MCF 10A (cell line): ENCODE measurements around the gene NOP14. TPM values are rescaled to one million over a fixed set of nuclear protein-coding genes. Genes with fewer than 3 reads are reported as not detected.

ENCODE experiments used
- BruUV-seq: library from RNA; stranded (reverse); fragments of 400-500 nt; replicated peaks from 2 replicates; lab custom pipeline; 2021; lab: Mats Ljungman, UMichigan
- CTCF ChIA-PET: fragments of 300-600 bp; sonication (Branson Sonifier 250); formaldehyde crosslinking; extraction: SDS; loops from one replicate; lab custom pipeline; 2021; ENCODE audit warnings: antibody characterized with exemption, inconsistent platforms; lab: Yijun Ruan, JAX
- POLR2A ChIA-PET: fragments of 300-600, 350-650 bp; sonication (Branson Sonifier 250); formaldehyde crosslinking; extraction: SDS; loops from one replicate; lab custom pipeline; 2020; ENCODE audit warnings: antibody characterized with exemption, inconsistent platforms; lab: Yijun Ruan, JAX
- DNase-seq: peaks from one replicate; pipeline ENCODE4 v3.0.0-alpha.2; 2018; ENCODE audit not compliant: unreplicated experiment
- H3K27ac Mint-ChIP-seq: one replicate; pipeline ENCODE4 v1.8.0; 2022; ENCODE audit warnings: mild to moderate bottlenecking, low read depth, mixed read lengths; ENCODE audit not compliant: unreplicated experiment
- H3K27me3 Mint-ChIP-seq: one replicate; pipeline ENCODE4 v1.8.0; 2022; ENCODE audit warnings: mixed read lengths; ENCODE audit not compliant: insufficient read depth, unreplicated experiment
- H3K36me3 Mint-ChIP-seq: one replicate; pipeline ENCODE4 v1.8.0; 2022; ENCODE audit warnings: mild to moderate bottlenecking, moderate library complexity, mixed read lengths; ENCODE audit not compliant: insufficient read depth, unreplicated experiment
- H3K4me1 Mint-ChIP-seq: one replicate; pipeline ENCODE4 v1.8.0; 2022; ENCODE audit warnings: mixed read lengths; ENCODE audit not compliant: insufficient read depth, unreplicated experiment
- H3K4me3 Mint-ChIP-seq: one replicate; pipeline ENCODE4 v1.8.0; 2022; ENCODE audit warnings: mild to moderate bottlenecking, moderate library complexity, mixed read lengths; ENCODE audit not compliant: unreplicated experiment
- H3K9me3 Mint-ChIP-seq: one replicate; pipeline ENCODE4 v1.8.0; 2022; ENCODE audit warnings: mixed read lengths; ENCODE audit not compliant: unreplicated experiment
- intact Hi-C: fragments of 100-400 bp; cut with micrococcal nuclease; formaldehyde crosslinking; loops from 2 replicates; pipeline ENCODE4 v1.14.1; 2022
- total RNA-seq: library from RNA; stranded (reverse); gene quantifications from 2 replicates; pipeline ENCODE4 v1.2.3, GENCODE V29; 2022
- TF ChIP-seq, protein P1 (sequence below): fragments of 200-600 bp; IDR thresholded peaks from one replicate; pipeline ENCODE4 v1.8.0; 2022; ENCODE audit warnings: antibody characterized with exemption, mild to moderate bottlenecking; ENCODE audit not compliant: unreplicated experiment

Gene NOP14
- total RNA-seq, 1 experiment from 2014 or later: 65.6 TPM

GRCh38 chr4:2942532-2943363, 20.5 kb downstream of the NOP14 start:
- Mint-ChIP-seq H3K4me3 (no peak overlapping the region), H3K27me3 (no peaks in the 10 kb centered on the region), H3K9me3 (no peaks in the 10 kb centered on the region), H3K27ac (peak overlapping the region; percentile 40), H3K36me3 (peaks cover 98% of the 10 kb centered on the region), H3K4me1 (peaks cover 8% of the 10 kb centered on the region)
- TF ChIP-seq, protein P1, sequence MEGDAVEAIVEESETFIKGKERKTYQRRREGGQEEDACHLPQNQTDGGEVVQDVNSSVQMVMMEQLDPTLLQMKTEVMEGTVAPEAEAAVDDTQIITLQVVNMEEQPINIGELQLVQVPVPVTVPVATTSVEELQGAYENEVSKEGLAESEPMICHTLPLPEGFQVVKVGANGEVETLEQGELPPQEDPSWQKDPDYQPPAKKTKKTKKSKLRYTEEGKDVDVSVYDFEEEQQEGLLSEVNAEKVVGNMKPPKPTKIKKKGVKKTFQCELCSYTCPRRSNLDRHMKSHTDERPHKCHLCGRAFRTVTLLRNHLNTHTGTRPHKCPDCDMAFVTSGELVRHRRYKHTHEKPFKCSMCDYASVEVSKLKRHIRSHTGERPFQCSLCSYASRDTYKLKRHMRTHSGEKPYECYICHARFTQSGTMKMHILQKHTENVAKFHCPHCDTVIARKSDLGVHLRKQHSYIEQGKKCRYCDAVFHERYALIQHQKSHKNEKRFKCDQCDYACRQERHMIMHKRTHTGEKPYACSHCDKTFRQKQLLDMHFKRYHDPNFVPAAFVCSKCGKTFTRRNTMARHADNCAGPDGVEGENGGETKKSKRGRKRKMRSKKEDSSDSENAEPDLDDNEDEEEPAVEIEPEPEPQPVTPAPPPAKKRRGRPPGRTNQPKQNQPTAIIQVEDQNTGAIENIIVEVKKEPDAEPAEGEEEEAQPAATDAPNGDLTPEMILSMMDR: no peak
- ChIA-PET POLR2A (interaction anchor here (1.7 kb wide), 1 partner anchor 15 kb away, joined by 5 read pairs; no protein-coding TSS in a partner anchor), CTCF (interaction anchor here (0.6 kb wide), 1 partner anchor 393 kb away, joined by 3 read pairs; no protein-coding TSS in a partner anchor)
- DNase-seq: no peak
- intact Hi-C loops: no loop called here
- no TSS peak for BruUV-seq

DNA sequence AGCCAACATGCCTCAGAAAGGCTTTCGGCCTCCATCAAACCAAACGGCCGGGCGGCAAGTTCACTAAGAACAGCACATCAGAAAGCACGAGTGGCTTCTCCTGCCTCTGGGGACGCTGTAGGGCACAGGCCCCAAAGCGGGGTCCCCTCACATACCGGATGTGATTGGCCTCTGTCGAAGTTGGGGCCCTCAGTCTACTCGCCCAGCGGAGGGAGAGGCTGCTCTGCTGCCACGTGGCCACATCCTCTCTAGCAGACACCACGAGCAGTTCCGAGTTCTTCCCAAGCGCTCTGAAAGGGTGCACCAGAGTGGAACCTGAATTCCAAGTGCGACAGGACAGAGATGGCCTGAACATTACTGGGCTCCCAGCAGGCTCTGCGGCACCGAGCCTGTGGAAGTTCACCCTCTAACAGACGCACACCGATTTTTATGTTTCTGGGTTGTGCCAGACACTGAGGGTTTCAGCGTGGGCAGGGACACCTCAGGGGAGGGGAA, 21.1 kb downstream of the NOP14 start:
- ChIA-PET POLR2A (no interaction called here), CTCF (no interaction called here)
- Mint-ChIP-seq H3K27me3 (no peaks in the 10 kb centered on the region), H3K4me3 (no peak overlapping the region), H3K9me3 (no peaks in the 10 kb centered on the region), H3K36me3 (peaks cover 99% of the 10 kb centered on the region), H3K4me1 (peaks cover 10% of the 10 kb centered on the region), H3K27ac (peak overlapping the region; percentile 40)
- no TSS peak for BruUV-seq
- intact Hi-C loops: no loop called here
- no peak for DNase-seq
- TF ChIP-seq, protein P1: no peak

DNA sequence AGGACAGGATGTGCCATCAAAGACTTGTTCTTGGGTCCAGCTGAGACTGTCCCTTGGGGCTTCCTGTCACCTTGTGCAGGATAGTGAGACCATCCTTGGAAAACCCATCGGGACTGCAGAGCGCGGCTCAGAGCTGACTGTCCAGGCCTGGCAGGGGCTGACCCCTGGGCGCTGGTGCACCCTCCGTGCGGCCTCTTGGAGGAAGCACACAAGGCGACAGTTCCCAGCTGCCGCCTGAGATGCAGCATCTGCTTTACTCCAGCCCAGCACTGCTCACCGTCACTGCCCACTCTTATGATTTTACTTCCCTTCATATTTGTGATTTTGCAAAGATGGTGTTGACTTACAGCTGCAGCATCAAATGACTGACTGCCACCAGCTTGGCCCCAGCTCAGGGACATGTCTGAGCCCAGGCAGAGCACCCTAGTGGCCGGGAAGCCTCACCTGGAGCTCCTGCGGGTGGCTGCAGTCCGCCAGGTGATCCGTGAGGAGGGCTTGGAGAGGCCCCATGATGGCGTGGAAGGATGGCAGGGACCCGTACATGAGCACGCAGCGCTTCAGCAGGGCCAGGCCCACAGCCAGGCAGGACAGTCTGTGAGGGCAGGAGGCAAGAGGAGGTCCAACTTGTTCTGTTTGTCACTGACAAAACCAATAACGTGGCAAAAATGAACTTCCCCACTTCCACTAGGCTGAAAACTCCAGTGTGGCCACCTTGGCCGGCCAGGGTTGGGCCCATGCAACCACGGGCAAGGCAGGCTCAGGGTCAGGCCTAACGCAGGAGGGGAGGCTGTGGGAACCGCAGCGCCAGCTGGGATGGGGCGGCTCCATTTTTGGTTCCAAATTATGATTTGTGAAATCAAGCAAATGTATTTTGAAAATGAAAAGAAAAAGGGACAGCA, 21.8 kb downstream of the NOP14 start:
- no peak for DNase-seq
- Mint-ChIP-seq H3K4me1 (peaks cover 17% of the 10 kb centered on the region), H3K4me3 (no peak overlapping the region), H3K27me3 (no peaks in the 10 kb centered on the region), H3K27ac (no peak overlapping the region), H3K9me3 (no peaks in the 10 kb centered on the region), H3K36me3 (peaks cover 99% of the 10 kb centered on the region)
- ChIA-PET POLR2A (interaction anchor here (0.6 kb wide), 1 partner anchor 192 kb away, joined by 3 read pairs; no protein-coding TSS in a partner anchor), CTCF (interaction anchor here (1.1 kb wide), 1 partner anchor 12 kb away, joined by 3 read pairs; no protein-coding TSS in a partner anchor)
- TF ChIP-seq, protein P1: no peak
- no TSS peak for BruUV-seq
- intact Hi-C loops: no loop called here
